ENCODE data around the gene MED15.

The MED15 gene

GRCh38 chr22:20511578-20512229 is 4.3 kb downstream of the MED15 start:
- DNase-seq = no peak

DNA sequence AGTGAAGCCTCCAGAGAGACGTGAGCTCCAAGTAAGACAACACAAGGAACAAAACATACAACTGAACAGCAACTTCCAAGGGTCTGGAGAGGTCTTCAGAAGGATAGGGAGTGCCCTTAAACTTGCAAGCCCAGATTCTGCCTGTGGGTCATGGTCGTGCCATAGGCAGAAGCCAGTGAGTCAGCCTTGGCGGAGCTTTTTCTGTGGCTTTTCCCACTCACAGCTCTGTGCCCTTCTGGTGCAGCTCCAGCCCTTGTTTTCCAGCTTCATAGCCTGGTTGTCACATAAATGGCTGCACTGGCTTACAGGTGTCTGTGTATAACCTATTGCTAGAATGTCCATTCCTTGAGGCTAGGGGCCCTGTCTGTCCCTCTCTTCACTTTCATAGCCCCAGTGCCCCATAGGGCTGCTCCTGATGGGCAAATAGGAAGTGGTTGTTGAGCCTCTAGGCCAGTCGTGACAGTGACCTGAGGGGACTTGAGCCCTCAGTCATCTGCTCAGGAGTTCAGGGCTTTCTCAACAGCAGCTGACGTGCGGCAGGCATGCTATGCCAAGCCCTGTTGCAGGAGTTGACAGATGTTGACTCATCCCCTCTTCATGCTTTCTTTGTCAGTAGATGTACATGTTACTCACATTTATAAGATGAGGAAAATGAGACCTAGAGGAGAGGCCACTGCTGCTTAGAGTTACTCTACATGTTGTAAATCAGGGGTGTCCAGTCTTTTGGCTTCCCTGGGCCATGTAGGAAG is 7.4 kb downstream of the MED15 start:
- DNase-seq = no peak

- no peak for DNase-seq
These were observed 9.0 kb downstream of the MED15 start for GRCh38 chr22:20516399-20516798.

- no peak for DNase-seq
These were observed 10.0 kb downstream of the MED15 start for GRCh38 chr22:20517422-20517821.

- DNase-seq = no peak
These were observed 10.6 kb downstream of the MED15 start for GRCh38 chr22:20517841-20518592.

GRCh38 chr22:20519558-20519957 is 12.1 kb downstream of the MED15 start:
- no peak for DNase-seq

DNA sequence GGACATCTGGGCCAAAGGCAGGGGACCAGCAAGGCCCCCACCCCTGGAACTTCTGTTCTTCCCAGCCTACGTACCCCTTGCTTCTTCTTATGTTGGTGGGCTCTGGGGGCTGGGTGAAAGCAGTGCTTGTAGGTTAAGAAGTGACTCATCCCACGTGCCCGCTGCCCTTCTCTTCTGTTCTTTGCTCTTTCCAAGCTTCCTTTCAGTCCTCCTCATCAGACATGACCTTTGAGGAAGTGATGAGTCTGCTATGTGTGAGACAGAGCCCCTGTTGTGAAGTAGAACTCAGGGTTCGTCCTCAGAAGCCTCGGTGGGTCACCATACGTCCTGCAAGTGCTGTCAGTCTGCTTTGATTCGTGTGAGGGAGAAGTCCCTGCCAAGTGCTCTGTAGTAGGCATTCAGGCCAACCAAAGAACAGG is 12.7 kb downstream of the MED15 start:
- DNase-seq = no peak

DNA sequence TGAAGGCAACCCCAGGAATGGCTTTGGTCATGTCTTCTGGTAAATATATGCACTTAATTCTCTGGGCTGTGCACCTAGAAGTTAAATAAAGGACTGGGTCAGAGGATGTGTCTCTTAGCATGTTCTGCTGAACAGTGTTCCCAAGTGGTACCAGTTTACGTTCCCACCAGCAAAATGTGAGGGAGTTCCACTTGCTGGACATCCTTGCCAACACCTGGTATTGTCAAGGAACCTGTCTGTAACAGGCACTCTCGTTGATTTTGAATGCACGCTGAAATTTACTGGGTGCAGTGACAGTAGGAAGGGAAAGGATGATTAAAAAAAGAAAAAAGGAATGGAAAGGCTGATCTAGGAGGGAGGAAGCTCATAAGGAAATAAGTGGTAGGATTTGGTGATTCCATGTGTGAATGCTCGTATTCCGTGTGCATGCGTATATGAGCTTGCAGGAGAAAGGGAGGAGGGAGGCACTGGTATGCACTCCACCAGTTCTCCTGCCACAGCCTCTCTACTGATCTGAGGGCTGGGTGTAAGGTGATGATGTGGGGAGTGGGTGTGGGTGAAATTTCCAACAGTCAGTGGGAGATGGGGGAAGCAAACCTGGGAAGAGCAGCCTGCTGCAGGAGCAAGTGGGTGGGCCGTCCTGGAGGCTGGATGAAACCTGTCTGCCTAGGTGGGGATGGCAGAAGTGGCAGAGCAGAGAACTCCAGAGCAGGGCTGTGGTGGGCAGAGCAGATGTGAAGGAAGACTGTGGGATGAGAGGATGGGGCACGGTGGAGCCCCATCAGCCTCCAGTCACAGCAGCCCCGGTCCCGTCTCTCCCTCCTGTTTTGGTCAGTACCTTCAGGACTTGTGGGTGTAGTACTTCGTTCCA is 15.0 kb downstream of the MED15 start:
- no peak for DNase-seq

DNA sequence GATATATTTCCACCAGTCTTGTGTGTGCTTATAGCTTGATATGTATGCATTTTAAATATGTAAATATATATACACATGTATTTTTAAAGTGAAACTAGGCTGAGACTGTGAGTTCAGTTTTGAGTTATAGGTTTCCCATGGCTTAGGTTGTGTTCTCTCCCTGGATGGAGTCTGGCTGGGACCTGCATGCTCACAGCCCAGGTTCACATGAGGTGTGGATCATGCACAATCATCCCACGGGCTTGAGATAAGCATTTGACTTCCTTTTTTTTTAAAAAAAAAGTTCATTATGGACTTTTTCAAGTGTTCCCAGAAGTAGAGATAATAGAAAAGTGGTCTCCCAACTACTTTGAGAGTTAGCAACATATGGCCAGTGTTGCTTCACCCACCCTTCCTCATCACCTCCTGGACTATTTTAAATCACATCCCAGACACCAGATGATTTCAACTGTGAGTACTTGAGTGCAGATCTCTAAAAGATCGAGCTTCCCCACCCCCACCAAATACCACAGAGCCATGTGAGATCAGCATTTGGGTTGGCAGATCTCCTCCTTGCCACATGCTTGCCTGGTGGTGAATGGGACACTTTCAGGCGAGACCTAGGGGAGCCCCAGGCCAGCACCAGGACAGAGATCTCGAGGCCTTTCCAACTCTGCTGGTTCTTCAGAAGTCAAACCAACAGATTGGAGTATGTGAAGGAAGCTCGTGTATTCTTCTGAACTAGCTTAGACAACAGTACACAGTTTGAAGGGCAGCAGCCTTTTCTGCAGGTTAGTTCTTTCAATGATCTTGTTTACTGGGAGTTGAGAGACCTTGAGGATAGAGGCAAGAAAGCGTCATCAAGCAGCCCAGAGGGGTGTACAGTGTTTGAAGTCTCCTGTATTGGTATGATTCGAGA is 15.9 kb downstream of the MED15 start:
- no peak for DNase-seq

DNA sequence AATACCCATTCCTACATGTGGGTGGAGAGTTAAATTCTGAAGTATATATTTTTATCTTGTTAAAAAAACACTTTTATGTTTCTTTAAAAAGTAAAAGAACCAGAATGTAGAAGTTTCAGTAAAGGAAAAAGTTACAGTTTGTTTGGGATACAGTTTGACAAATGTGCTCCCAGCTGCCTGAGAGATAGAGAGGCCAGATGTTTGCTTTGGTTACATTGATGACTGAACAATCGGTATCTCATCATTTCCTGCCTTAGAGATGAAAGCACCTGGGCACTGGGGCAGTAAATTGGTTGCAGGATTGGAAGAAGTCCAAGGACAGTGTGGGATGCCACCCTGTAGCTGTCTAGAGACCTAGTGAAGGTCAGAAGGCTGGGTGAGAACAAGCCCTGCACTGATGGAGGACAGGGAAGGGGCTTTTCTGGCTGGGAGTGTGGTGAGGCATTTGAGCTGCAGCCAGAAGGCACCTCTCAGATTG is 16.6 kb downstream of the MED15 start:
- no peak for DNase-seq

- DNase-seq = no peak
These were observed 17.6 kb downstream of the MED15 start for GRCh38 chr22:20525048-20525447.

DNA sequence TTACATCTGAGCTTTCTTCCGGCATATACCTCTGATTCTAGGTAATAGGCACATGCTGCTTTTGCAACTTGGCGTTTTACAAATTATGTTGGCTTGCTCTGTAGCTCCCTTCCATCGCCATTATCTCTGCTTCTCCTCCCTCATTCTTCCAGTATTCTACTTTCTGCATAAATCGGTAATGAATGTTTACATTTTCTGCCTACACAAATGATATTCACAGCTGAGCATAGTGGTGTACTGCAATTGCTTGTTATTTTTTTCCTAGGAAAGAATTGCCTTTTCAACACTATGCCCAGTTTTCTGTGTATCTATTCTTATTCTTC is 18.9 kb downstream of the MED15 start:
- DNase-seq = no peak

DNA sequence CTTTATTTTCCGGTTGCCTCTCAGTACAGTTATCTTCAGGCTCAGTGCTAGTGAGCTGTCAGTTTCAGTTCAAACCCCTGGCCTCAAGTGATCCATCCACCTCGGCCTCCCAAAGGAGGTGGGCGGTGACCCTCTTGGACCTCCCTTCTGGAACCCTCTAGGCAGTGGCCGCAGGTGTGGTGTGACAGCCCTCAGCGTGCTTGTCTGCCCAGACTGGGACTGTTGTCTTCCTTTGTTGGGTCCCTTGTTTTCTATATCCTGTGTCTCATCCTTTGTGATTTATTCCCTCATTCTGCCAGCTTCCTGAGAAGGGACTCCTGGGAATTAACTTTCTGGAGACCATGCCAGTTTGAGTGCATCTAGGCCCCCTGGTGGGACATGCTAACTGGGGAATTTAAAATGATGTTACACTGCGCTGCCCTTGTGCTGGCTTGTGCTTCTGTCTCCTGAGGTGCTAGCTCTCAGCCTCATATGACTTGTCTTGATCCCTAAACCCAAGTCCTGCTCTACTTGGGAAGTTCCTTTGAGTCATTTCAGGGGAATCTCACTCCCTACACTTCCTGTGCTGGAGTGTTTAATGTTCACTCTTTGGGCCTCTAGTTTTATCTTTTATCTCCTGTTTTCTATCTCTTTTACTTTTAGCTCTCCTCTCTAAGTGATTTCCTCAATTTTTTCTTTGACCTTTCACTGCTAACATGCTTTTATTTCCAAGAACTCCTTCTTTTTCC is 19.4 kb downstream of the MED15 start:
- no peak for DNase-seq

DNA sequence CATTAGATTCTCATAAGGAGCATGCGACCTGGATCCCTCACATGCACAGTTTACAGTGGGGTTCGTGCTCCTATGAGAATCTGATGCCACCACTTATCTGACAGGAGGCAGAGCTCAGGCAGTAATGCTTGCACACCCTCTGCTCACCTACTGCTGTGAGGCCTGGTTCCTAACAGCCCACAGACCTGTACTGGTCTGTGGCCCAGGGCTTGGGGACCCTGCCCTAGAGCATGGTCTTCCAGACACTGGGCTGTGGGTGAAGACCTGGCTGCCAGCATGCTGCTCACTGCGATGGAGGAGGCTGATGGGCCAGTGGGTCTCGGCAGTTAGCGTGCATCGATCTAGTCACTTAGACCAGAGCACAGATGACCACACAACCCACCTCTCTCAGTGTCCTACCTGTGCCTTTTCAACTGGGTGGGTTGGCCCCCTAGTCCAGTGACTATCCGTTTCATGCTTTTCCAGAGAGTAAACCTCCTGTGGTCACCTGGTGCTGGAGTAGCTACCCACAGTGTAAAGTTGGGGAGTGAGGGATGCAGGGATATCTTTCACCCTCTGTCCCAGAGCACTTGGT is 21.1 kb downstream of the MED15 start:
- DNase-seq = no peak

DNA sequence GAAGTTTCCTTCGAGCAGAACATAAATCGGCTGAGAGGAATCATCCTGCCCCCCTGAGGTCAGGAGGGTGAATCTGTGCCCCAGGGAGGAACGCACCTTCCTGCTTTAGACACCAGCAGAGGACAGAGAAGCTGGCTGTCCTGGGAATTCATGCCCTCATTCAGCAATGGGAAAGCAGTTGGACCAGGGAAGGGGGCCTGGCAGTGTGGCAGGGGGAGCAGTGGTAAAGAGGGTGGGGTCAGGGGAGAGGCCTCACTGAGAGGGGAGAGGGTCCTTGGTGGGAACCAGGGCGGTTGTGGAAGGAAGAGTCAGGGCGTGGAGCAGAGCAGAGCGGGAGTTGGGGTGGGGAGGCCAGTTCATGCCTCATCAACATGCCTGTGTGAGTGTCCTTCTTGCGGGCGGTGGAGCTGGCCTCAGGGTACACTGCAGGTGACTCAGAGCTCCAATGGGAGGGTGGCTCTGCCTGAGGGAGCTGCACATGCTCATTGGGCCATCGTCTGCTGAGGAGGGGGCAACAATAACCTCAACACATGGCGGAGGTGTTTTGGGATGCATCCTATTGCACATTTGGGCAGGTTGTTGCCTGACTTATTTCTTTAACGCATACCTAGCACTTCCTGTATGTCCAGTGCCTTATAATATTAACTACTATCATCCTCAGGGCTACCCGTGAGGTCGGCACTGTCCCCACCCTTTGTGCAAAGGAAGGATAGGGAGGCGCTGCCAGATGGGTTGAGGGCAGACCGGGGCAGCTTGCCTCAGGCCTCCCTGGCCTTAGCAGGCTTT is 23.2 kb downstream of the MED15 start:
- DNase-seq = no peak

- no peak for DNase-seq
These were observed 23.7 kb downstream of the MED15 start for GRCh38 chr22:20531154-20531403.

DNA sequence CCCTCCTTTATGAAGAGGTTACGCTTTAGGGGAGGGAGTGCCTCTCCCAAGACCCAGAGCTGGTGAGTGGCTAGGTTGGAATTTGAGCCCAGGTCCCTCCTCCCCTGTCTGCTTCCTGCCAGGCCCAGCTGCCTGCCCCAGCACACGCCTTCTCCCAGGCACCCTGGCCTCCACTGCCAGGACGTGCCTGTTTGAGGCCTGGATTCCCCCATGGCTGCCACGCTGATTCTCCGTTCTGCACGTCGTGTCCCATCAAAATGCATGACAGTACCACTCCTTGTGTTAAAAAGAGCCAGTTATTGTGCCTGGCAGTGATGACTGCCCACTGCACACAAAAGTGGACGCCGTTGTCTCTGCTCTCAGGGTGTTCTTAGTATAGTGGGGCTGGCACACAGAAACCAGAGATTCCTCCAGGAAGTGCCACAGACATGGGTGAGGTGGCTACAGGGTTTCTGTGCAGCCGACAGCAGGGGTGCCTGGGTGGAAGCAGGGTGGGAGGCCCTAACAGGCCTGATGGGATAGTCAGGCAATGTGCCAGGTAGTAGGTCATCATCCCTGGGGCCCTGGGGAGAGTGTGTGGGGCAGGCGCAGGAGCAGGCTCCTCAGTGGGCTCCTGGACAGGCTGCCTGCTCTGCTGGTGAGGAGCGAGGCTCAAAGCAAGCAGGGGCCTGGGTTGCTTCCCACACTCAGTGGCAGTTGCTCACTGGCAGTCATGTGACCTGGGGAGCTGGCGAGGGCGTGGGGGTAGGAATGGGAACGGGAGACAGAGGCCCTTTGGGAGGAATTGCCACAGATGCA is 24.2 kb downstream of the MED15 start:
- DNase-seq = no peak

DNA sequence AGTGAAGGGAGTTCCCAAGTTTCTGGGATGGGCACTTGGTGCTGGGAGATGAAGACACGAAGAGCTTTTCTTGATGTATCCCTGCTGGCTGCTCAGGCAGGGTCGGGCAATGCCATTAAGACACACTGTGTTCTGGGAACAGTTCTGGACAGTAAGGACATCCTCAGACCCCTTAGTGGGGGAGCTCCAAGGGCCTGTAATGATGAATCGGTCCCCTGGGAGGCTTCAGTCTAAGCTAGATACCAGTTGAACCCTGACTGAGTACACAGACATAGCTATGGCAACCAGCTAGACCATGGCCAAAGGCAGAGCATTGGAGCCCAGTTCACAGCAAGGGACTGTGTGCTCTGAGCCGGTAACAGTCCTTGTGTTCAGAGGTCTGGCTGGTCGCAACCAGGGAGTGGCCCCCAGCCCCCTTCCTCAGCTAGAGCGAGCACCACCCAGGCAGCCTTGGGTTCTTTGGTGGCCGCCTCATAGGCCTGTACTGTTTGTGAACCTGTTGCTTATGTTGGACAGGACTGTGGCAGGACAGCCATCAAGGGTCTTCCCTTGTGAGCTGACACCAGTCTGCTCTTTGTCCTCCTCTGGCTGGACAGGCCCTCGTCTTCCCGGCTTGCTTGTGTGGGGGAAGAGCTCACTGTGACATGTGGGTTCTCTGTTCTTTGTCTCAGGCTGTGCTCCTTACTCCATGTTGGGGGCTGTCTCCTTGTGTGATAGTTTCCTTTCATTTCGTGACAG is 25.0 kb downstream of the MED15 start:
- DNase-seq = no peak
